T1000 (cell line): ENCODE measurements around the gene MLXIP.
A peak's percentile ranks its signal among the peaks of the same experiment; 100 is the strongest.
"Not testable (repeated sequence)": the region's sequence is repeated elsewhere in the genome, so short reads cannot be mapped to it uniquely, and the experiment has no call there.

ENCODE experiments used
- DNase-seq: peaks from one replicate; lab custom pipeline; 2025; ENCODE audit warnings: mixed read lengths; lab: John Stamatoyannopoulos, UW

Gene MLXIP

GRCh38 chr12:122096014-122096413 is 17.5 kb downstream of the MLXIP start:
- no peak for DNase-seq

GRCh38 chr12:122096591-122097149 is 18.1 kb downstream of the MLXIP start:
- DNase-seq: no peak

DNA sequence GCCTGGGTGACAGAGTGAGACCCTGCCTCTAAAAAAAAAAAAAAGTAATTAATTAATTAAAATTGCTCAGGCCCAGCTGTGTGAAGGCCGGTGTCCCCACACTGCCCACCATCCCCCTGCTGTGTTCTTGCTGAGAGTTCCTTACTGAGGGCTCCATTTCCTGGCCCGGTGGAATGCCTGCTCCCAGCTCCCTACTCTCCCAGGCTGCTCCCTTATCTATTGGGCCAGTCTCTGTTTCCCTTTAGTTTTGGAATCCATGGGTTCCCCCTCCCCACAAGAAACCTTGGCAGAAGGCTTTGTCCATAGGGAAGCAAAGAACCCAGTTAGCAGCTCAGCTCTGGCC is 19.0 kb downstream of the MLXIP start:
- no peak for DNase-seq

DNA sequence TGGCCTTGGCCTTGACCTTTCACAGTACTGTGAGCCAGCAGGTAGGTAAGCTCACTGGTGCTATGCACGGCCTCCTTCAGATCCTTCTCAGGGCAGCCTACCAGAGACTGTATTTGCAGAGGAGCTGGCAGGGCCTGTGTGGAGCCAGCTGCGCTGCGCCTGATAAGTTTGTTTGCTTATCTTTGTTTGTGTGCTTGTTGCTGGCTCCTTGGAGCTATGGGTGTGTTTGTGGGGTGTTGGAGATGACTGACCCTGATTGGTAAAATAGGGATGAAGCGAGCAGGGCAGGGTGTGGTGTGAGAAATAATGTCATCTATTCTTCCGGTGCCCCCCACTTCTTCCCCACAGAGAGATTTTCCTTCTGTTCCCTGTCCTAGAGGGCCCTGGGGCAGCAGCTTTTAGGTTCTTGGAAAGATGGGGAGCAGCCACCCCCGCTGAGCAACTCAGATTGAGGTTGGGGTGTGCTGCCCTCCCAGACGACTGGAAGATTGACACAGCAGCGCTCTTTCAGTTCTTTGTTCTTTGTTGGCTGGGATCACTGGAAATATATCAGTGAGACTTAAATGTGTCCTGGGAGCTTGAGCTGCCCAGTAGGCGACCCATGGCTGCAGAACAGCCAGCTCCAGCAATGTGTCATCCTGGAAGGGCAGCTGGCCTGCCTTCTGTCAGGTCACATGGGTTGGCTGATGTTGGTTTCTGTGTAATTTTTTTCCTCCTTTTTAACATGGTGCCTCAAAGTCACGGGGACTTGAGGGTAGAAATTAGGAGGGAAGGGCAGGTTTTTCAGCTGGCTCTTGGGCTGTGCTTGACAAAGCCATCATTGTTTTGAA is 19.6 kb downstream of the MLXIP start:
- DNase-seq: no peak

- DNase-seq: no peak
Observed at GRCh38 chr12:122099280-122099749, 20.8 kb downstream of the MLXIP start.

- DNase-seq: no peak
Observed at GRCh38 chr12:122099856-122100255, 21.3 kb downstream of the MLXIP start.

GRCh38 chr12:122100568-122100967 is 22.0 kb downstream of the MLXIP start:
- DNase-seq: no peak

GRCh38 chr12:122102331-122102730 is 23.8 kb downstream of the MLXIP start:
- DNase-seq: no peak

DNA sequence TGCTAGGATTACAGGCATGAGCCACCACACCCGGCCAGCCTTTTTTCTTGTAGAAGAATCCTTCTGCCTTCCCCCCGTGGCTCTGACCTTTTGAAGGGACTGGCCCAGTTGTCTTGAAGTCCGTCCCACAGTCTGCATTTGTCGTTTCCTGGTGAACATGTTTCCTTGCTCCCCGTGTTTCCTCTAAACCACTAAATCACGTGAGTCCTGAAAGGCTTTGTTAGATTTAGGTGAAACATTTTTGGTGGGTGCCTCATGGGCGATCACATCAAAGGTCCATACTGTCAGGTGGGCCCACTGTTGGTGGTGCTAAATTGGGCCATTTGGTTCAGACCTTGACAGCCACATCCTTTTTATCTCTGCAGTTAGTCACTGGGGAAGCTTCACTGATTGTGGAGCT is 26.3 kb downstream of the MLXIP start:
- DNase-seq: no peak

GRCh38 chr12:122105496-122105895 is 26.9 kb downstream of the MLXIP start:
- not testable (repeated sequence) for DNase-seq

GRCh38 chr12:122106843-122107242 is 28.3 kb downstream of the MLXIP start:
- no peak for DNase-seq

DNA sequence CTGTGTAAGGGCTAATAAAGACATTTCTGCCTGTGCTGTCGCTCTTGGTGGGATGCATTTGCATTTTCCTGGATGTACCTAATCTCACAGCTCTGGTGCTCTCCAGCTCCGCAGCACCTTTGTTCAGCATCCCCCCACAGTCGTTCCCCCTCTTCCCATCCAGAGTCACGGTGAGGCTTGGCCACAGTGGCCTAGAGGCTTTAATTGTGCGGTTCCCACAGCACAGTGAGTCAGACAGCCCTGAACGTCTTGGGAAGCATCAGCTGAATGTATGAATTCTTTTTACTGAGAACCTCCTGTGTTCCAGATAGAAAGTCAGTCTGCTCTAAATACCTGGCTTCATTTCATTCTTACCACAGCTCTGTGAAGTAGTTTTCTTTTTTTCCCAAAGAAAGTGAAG is 28.7 kb downstream of the MLXIP start:
- DNase-seq: no peak

DNA sequence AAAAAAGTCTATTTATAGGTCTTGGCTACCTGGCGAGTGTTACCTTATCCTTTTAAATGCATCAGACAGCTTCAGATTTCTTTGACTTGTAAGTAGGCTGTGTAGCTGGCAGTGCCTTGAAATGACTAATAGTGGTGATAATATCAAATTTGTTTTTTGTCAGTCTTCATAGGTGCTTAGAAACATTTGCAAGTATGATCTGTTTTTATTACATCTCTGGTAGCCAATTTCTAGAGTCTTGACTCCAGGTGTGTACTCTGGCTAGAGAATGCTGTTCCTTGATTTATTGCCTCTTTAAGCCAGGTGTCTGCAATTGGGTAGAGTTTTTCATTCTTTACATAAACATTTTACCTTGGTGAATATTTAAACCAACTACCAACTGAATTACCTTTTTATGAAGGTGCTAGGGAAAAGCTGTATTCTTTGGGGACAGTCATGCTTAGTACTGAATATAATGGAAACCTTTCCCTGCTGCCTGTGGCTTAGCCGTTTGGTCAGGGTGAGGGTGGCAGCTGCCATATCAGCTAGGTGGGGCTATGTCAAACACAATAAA is 32.6 kb downstream of the MLXIP start:
- DNase-seq: no peak

- DNase-seq: no peak
Observed at GRCh38 chr12:122116707-122117535, 38.4 kb downstream of the MLXIP start.

DNA sequence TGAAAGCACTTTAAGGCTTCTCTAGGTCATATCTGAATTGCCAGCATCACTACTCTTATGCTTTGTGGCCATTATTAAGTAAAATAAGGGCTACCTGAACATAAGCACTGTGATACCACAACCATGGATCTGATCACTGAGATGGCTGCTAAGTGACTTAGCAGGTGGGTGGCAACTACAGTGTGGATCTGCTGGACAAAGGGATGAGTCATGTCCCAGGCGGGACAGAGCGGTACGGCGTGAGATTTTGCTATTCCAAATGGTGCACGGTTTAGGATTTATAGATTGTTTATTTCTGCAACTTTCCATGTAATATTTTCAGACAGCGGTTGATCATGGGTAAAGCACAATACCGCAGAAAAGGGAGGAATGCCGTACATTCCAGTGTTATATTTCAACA is 39.4 kb downstream of the MLXIP start:
- no peak for DNase-seq

GRCh38 chr12:122121341-122121740 is 42.8 kb downstream of the MLXIP start:
- not testable (repeated sequence) for DNase-seq

DNA sequence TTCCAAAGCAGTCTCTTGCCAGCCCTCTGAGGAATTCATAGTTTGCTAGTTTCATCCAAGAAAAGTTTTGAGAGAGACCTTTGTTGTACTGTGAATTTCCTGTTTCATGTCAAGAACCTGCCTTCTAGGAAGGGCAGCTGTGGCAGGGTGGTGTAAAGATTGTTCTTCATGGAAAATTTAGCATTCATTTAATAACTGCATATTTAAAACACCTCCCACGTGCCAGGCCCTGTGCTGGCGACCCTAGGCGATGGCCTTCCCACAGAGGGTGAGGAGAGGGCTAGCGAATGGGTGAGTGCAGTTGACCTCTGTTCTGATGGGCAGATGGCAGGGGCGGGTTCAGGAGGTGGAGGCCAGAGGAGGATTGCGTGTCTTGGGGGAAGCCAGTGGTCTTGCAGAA is 43.2 kb downstream of the MLXIP start:
- no peak for DNase-seq

GRCh38 chr12:122123051-122123760 is 44.6 kb downstream of the MLXIP start:
- DNase-seq: peak; percentile 70

- no peak for DNase-seq
Observed at GRCh38 chr12:122123761-122124145, 45.2 kb downstream of the MLXIP start.

DNA sequence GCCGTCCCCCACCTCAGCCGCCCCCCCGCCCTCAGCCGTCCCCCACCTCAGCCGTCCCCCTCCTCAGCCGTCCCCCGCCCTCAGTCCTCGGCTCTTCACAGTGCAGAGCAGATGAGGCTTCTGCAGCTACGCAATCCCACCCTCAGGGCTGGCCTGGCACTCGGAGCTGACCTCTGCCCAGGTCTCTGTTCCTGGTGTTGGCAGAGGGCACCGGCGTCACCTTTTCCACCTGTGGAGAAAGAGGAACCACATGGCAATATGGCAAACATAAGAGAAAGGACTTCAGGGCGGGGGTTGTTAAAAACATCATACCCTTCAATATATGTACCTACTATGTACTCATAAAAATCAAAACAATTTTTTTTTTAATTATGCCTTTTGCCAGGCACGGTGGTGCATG is 45.8 kb downstream of the MLXIP start:
- no peak for DNase-seq

- DNase-seq: no peak
Observed at GRCh38 chr12:122125452-122126341, 47.1 kb downstream of the MLXIP start.
